ENCODE data around the gene FAXC. TPM values are rescaled to one million over a fixed set of nuclear protein-coding genes. Genes with fewer than 3 reads are reported as not detected.

FAXC gene
- total and polyA plus RNA-seq, 2 of the 13 experiments (the other 11 are each of a cell fraction or from before 2014, with no cell fraction given) = 0.11 to 0.63 TPM

DNA sequence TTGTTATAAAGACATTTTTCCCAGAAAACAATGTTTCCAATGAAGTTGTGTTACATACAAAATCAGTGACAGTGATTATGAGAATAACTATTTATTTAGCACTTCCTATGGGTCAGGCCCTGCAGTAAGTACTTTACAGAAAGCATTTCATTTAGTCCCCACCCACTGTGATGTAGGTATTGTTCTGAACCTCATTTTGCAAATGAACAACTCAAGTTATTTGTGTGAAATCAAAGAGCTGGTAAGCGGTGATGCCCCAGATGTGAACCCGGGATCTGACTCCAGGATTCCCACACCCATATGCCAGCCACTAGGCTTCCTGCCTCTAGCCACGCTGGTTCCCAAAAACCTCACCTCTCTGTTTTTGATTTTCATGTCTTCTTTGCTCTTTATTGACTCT lies 30.9 kb downstream of the FAXC start (continued):
- TF ChIP-seq, protein P1, sequence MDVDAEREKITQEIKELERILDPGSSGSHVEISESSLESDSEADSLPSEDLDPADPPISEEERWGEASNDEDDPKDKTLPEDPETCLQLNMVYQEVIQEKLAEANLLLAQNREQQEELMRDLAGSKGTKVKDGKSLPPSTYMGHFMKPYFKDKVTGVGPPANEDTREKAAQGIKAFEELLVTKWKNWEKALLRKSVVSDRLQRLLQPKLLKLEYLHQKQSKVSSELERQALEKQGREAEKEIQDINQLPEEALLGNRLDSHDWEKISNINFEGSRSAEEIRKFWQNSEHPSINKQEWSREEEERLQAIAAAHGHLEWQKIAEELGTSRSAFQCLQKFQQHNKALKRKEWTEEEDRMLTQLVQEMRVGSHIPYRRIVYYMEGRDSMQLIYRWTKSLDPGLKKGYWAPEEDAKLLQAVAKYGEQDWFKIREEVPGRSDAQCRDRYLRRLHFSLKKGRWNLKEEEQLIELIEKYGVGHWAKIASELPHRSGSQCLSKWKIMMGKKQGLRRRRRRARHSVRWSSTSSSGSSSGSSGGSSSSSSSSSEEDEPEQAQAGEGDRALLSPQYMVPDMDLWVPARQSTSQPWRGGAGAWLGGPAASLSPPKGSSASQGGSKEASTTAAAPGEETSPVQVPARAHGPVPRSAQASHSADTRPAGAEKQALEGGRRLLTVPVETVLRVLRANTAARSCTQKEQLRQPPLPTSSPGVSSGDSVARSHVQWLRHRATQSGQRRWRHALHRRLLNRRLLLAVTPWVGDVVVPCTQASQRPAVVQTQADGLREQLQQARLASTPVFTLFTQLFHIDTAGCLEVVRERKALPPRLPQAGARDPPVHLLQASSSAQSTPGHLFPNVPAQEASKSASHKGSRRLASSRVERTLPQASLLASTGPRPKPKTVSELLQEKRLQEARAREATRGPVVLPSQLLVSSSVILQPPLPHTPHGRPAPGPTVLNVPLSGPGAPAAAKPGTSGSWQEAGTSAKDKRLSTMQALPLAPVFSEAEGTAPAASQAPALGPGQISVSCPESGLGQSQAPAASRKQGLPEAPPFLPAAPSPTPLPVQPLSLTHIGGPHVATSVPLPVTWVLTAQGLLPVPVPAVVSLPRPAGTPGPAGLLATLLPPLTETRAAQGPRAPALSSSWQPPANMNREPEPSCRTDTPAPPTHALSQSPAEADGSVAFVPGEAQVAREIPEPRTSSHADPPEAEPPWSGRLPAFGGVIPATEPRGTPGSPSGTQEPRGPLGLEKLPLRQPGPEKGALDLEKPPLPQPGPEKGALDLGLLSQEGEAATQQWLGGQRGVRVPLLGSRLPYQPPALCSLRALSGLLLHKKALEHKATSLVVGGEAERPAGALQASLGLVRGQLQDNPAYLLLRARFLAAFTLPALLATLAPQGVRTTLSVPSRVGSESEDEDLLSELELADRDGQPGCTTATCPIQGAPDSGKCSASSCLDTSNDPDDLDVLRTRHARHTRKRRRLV (CRISPR knock-in tag; IDR thresholded peaks at IDR 0.05) = no peak

DNA sequence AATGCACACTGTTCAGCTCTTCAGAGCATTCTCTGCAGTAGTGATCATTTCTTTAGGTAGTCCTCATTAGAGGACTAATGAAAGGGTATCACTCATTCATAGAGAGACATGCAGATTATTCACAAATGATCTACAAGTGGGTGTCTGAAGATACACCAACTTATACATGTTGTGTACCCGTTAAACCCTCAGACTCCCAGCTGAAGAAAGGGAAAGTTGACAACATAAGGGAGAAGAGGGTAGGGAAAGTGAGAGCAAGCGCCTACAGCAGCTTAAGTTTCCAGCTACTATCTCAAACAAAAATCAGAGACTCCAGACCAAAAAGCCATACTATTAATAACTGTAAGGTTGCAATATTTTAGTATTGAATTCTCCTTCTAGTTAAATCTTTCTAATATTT lies 37.1 kb downstream of the FAXC start:
- DNase-seq (ENCODE audit: low spot score) (no peak), FAIRE-seq (no peak), ATAC-seq (no peak)
- intact Hi-C loops (cut with micrococcal nuclease; ENCODE audit: unreplicated experiment) = no loop called here
- H3K4me2 ChIP-seq (ENCODE audit: low read depth, low read length) = no peak overlapping the region
- ChIA-PET CTCF (ENCODE audit: low intra/inter-chr PET ratio, low total read pairs) (no interaction called here), POLR2A (no interaction called here)
- no peak overlapping the region for H3K9ac ChIP-seq (ENCODE audit: insufficient read depth, low read depth, low read length)
- WGBS (ENCODE audit: low lambda C conversion rate) = 4% methylated on average over 2 of the region's 2 CpGs
- no peaks in the 10 kb centered on the region for H3K4me1 ChIP-seq (ENCODE audit: insufficient read depth, low read length)
- in situ Hi-C loops (cut with HindIII; ENCODE audit: extremely low pct_ligation_motif_present, low pct_unique_long_range_greater_than_20kb) = no loop called here
- no peak overlapping the region for H3K4me3 ChIP-seq (replicated peaks in 1 of 3; ENCODE audit: insufficient read depth in 1 of 3, low read depth in 2 of 3, low read length in 3 of 3)
- no peaks in the 10 kb centered on the region for H3K9me3 ChIP-seq (ENCODE audit: low read length)
- no peak overlapping the region for H3K27ac ChIP-seq (ENCODE audit: extremely low read length, insufficient read depth, low read length)
- H3K79me2 ChIP-seq (ENCODE audit: insufficient read depth, low read length) = no peaks in the 10 kb centered on the region
- no peak overlapping the region for H2AFZ ChIP-seq (ENCODE audit: low read length)
- no peak for TF ChIP-seq TOE1 (CRISPR knock-in tag; IDR thresholded peaks at IDR 0.05)
- TF ChIP-seq ZNF34 (CRISPR knock-in tag; IDR thresholded peaks at IDR 0.05; ENCODE audit: borderline replicate concordance) = no peak
- TF ChIP-seq NR2C2 (CRISPR knock-in tag; IDR thresholded peaks at IDR 0.05; ENCODE audit: borderline replicate concordance) = no peak
- TF ChIP-seq ZMYM3 (CRISPR knock-in tag; IDR thresholded peaks at IDR 0.05) = no peak
- no peak for TF ChIP-seq RCOR2 (CRISPR knock-in tag; IDR thresholded peaks at IDR 0.05)
- no peak for TF ChIP-seq FIP1L1 (IDR thresholded peaks at IDR 0.05; ENCODE audit: borderline replicate concordance, insufficient read depth, low read depth, low read length)
- no peak for TF ChIP-seq ZNF12 (CRISPR knock-in tag; IDR thresholded peaks at IDR 0.05)
- TF ChIP-seq ZNF207 (IDR thresholded peaks at IDR 0.05; ENCODE audit: borderline replicate concordance) = no peak
- no peak for TF ChIP-seq JDP2 (CRISPR knock-in tag; IDR thresholded peaks at IDR 0.05; ENCODE audit: borderline replicate concordance)
- TF ChIP-seq, protein P2, sequence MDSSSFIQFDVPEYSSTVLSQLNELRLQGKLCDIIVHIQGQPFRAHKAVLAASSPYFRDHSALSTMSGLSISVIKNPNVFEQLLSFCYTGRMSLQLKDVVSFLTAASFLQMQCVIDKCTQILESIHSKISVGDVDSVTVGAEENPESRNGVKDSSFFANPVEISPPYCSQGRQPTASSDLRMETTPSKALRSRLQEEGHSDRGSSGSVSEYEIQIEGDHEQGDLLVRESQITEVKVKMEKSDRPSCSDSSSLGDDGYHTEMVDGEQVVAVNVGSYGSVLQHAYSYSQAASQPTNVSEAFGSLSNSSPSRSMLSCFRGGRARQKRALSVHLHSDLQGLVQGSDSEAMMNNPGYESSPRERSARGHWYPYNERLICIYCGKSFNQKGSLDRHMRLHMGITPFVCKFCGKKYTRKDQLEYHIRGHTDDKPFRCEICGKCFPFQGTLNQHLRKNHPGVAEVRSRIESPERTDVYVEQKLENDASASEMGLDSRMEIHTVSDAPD (CRISPR knock-in tag; IDR thresholded peaks at IDR 0.05) = no peak
- no peak for TF ChIP-seq RBM39 (IDR thresholded peaks at IDR 0.05; ENCODE audit: low read depth, low read length, poor library complexity, severe bottlenecking)
- no peaks in the 10 kb centered on the region for H3K27me3 ChIP-seq (ENCODE audit: control insufficient read depth in 1 of 2, insufficient read depth in 2 of 2, low read length in 2 of 2)
- no TSS peak for BruUV-seq (replicated peaks)
- no peaks in the 10 kb centered on the region for H4K20me1 ChIP-seq (ENCODE audit: insufficient read depth, low read length)
- H3K36me3 ChIP-seq (replicated peaks in 1 of 2; ENCODE audit: control insufficient read depth in 1 of 2, insufficient read depth in 2 of 2, low read length in 2 of 2) = no peaks in the 10 kb centered on the region
